GM12878 (cell line): ENCODE measurements around the gene SEC63. TPM values are rescaled to one million over a fixed set of nuclear protein-coding genes. Genes with fewer than 3 reads are reported as not detected.

ENCODE experiments used
- ATAC-seq: fragments of 200-7000 bp; cut with Tn5 transposase; 3 replicates; pipeline ENCODE4 v1.9.1; 2020; ENCODE audit warnings: mild to moderate bottlenecking, moderate library complexity
- BruUV-seq: library from RNA; stranded (reverse); fragments of 400-500 nt; replicated peaks from 2 replicates; lab custom pipeline; 2021; lab: Mats Ljungman, UMichigan
- CTCF ChIA-PET: fragments of 300-600 bp; sonication (Branson Sonifier 250); formaldehyde crosslinking; extraction: SDS; loops from one replicate; lab custom pipeline; 2021; ENCODE audit warnings: inconsistent platforms; lab: Yijun Ruan, JAX
- POLR2A ChIA-PET: fragments of 350-600 bp; formaldehyde crosslinking; extraction: SDS; loops from one replicate; lab custom pipeline; 2021; ENCODE audit warnings: inconsistent platforms; lab: Charles Lee
- RAD21 ChIA-PET: fragments of 300-600 bp; sonication (Branson Sonifier 250); formaldehyde crosslinking; loops from one replicate; lab custom pipeline; 2023; ENCODE audit warnings: antibody characterized with exemption; ENCODE audit not compliant: unreplicated experiment; lab: Charles Lee
- SMC1A ChIA-PET: fragments of 300-600 bp; sonication (Branson Sonifier 250); formaldehyde crosslinking; loops from one replicate; lab custom pipeline; 2023; ENCODE audit not compliant: unreplicated experiment, uncharacterized antibody; lab: Charles Lee
- DNase-seq: peaks from one replicate; pipeline ENCODE4 v3.0.0-alpha.2; 2011; ENCODE audit warnings: low read depth, low spot score
- FAIRE-seq: peaks from 3 replicates; lab custom pipeline; 2011; peaks lifted over from hg19 to GRCh38; lab: Jason Lieb, UNC
- H2AFZ ChIP-seq: 2 replicates; pipeline ENCODE4 v1.6.0; 2011; ENCODE audit warnings: low read depth, low read length, control low read depth; ENCODE audit not compliant: control insufficient read depth
- H3K27ac ChIP-seq: 2 replicates; pipeline ENCODE4 v1.5.1; 2011; ENCODE audit warnings: control low read depth; ENCODE audit not compliant: control insufficient read depth, insufficient read depth
- H3K27me3 ChIP-seq, 2 experiments: replicated peaks in 1 of 2; 2 replicates each; pipeline versions ENCODE4 v1.6.0 to v1.6.1; 2011; ENCODE audit warnings: low read length in 1 of 2; ENCODE audit not compliant: control insufficient read depth in 2 of 2, insufficient read depth in 2 of 2
- H3K36me3 ChIP-seq, 2 experiments: 2 replicates each; pipeline ENCODE4 v1.5.1; 2011; ENCODE audit warnings: low read length in 1 of 2; ENCODE audit not compliant: control insufficient read depth in 2 of 2, insufficient read depth in 2 of 2
- H3K4me1 ChIP-seq: 2 replicates; pipeline ENCODE4 v1.6.1; 2011; ENCODE audit warnings: mild to moderate bottlenecking, low read length, moderate library complexity, mixed read lengths; ENCODE audit not compliant: control insufficient read depth, insufficient read depth
- H3K4me2 ChIP-seq: 2 replicates; pipeline ENCODE4 v1.6.0; 2011; ENCODE audit warnings: control low read depth; ENCODE audit not compliant: control insufficient read depth, insufficient read depth
- H3K4me3 ChIP-seq: fragments of 200-600 bp; sonication (generic); 2 replicates; pipeline ENCODE4 v1.5.1; 2016
- H3K79me2 ChIP-seq: 2 replicates; pipeline ENCODE4 v1.6.0; 2011; ENCODE audit warnings: low read length; ENCODE audit not compliant: control insufficient read depth, insufficient read depth
- H3K9ac ChIP-seq: 2 replicates; pipeline ENCODE4 v1.8.0; 2011; ENCODE audit warnings: low read length, control low read depth, mixed read lengths; ENCODE audit not compliant: control insufficient read depth, insufficient read depth
- H3K9me3 ChIP-seq: replicated peaks from 3 replicates; pipeline ENCODE4 v1.5.1; 2011; ENCODE audit warnings: mild to moderate bottlenecking, low read length; ENCODE audit not compliant: control insufficient read depth, insufficient read depth
- H4K20me1 ChIP-seq: 2 replicates; pipeline ENCODE4 v1.6.0; 2011; ENCODE audit not compliant: control insufficient read depth, insufficient read depth
- ASH2L ChIP-seq: fragments of 300-600, 200-600 bp; sonication (generic); IDR thresholded peaks from 2 replicates; pipeline ENCODE4 v1.6.1; 2017; ENCODE audit warnings: low read depth, mild to moderate bottlenecking, borderline replicate concordance
- POLR2AphosphoS5 ChIP-seq: IDR thresholded peaks from 2 replicates; pipeline ENCODE4 v1.6.1; 2011; ENCODE audit warnings: mild to moderate bottlenecking, low read length, inconsistent platforms
- SMAD1 ChIP-seq: fragments of 450-650 bp; IDR thresholded peaks from 2 replicates; pipeline ENCODE4 v1.6.1; 2018; ENCODE audit warnings: mild to moderate bottlenecking, low read depth; ENCODE audit not compliant: partially characterized antibody
- WGBS: methylation state at CpG from one replicate; pipeline ENCODE4 v1.1.6; 2016; ENCODE audit warnings: low lambda C conversion rate; ENCODE audit not compliant: insufficient replicate concordance, insufficient coverage; ENCODE audit errors: missing lambda C conversion rate; 5-methylcytosine and 5-hydroxymethylcytosine counted together
- in situ Hi-C: fragments of 300-500 bp; cut with MboI; formaldehyde crosslinking; loops from 9 replicates; pipeline ENCODE4 v1.14.3; 2018; ENCODE audit warnings: mixed read lengths
- intact Hi-C: fragments of 100-400 bp; cut with micrococcal nuclease; formaldehyde crosslinking; loops from one replicate; pipeline ENCODE4 v1.14.2; 2022; ENCODE audit not compliant: unreplicated experiment
- polyA plus RNA-seq, 11 experiments: library from polyadenylated mRNA; depleted of rRNA in 4 of 11; unstranded in 6 of 11; stranded (reverse) in 5 of 11; fragments of >200 nt; fragmentation: Nextera tagmentation in 4 of 11; fragmentation: Illumina TruSeq in 1 of 11; extraction: Ambion mirVana in 4 of 11; extraction: Trizol in 1 of 11; gene quantifications; 1 replicate in 1 of 11; 2 replicates in 10 of 11; pipeline versions ENCODE4 v1.2.1 to v1.2.3, GENCODE V29; 2011 to 2016; ENCODE audit warnings: inconsistent platforms in 2 of 11, missing spikeins in 2 of 11, low read depth in 1 of 11
- total RNA-seq, 4 experiments: library from RNA; depleted of rRNA in 3 of 4; stranded (reverse); fragments of >200 nt in 3 of 4; fragmentation: Illumina TruSeq in 1 of 4; extraction: Trizol in 1 of 4; gene quantifications; 2 replicates each; pipeline versions ENCODE4 v1.2.1 to v1.2.3, GENCODE V29; 2013 to 2021
- TF ChIP-seq, protein P1 (sequence below): fragments of 450-650 bp; IDR thresholded peaks from 2 replicates; pipeline ENCODE4 v1.6.1; 2017; ENCODE audit warnings: mild to moderate bottlenecking, moderate library complexity
- TF ChIP-seq, protein P2 (sequence below): fragments of 450-650 bp; formaldehyde crosslinking; IDR thresholded peaks from 2 replicates; pipeline ENCODE4 v1.4.0; 2020; ENCODE audit warnings: mild to moderate bottlenecking, moderate library complexity

The SEC63 gene
- total and polyA plus RNA-seq, 10 of the 15 experiments (the other 5 are each of a cell fraction or from before 2014, with no cell fraction given): 10.1 to 87.0 (median 34.3) TPM

DNA sequence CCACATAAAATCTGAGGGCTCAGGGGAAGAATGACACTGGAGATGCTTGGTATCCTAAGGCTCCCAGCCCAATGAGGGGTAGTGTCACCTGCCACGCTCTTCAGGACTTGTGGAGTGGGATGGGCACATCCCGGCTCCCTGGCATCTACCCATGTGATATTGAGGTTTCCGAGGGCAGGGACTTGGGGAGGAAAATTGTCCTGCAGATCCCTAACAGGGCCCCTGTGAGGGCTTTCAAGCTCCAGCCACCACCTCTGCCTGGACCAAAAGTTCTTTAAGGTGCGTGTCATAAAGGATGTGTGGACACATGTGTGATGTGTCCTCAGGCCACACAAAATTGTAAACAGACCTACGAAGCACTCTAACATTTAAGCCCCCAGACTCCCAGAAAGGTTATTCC lies 136.4 kb downstream of the SEC63 start (continued):
- TF ChIP-seq, protein P1, sequence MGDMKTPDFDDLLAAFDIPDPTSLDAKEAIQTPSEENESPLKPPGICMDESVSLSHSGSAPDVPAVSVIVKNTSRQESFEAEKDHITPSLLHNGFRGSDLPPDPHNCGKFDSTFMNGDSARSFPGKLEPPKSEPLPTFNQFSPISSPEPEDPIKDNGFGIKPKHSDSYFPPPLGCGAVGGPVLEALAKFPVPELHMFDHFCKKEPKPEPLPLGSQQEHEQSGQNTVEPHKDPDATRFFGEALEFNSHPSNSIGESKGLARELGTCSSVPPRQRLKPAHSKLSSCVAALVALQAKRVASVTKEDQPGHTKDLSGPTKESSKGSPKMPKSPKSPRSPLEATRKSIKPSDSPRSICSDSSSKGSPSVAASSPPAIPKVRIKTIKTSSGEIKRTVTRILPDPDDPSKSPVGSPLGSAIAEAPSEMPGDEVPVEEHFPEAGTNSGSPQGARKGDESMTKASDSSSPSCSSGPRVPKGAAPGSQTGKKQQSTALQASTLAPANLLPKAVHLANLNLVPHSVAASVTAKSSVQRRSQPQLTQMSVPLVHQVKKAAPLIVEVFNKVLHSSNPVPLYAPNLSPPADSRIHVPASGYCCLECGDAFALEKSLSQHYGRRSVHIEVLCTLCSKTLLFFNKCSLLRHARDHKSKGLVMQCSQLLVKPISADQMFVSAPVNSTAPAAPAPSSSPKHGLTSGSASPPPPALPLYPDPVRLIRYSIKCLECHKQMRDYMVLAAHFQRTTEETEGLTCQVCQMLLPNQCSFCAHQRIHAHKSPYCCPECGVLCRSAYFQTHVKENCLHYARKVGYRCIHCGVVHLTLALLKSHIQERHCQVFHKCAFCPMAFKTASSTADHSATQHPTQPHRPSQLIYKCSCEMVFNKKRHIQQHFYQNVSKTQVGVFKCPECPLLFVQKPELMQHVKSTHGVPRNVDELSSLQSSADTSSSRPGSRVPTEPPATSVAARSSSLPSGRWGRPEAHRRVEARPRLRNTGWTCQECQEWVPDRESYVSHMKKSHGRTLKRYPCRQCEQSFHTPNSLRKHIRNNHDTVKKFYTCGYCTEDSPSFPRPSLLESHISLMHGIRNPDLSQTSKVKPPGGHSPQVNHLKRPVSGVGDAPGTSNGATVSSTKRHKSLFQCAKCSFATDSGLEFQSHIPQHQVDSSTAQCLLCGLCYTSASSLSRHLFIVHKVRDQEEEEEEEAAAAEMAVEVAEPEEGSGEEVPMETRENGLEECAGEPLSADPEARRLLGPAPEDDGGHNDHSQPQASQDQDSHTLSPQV: no peak
- no peak for TF ChIP-seq ASH2L
- no peak for TF ChIP-seq SMAD1
- no peak for TF ChIP-seq POLR2AphosphoS5

DNA sequence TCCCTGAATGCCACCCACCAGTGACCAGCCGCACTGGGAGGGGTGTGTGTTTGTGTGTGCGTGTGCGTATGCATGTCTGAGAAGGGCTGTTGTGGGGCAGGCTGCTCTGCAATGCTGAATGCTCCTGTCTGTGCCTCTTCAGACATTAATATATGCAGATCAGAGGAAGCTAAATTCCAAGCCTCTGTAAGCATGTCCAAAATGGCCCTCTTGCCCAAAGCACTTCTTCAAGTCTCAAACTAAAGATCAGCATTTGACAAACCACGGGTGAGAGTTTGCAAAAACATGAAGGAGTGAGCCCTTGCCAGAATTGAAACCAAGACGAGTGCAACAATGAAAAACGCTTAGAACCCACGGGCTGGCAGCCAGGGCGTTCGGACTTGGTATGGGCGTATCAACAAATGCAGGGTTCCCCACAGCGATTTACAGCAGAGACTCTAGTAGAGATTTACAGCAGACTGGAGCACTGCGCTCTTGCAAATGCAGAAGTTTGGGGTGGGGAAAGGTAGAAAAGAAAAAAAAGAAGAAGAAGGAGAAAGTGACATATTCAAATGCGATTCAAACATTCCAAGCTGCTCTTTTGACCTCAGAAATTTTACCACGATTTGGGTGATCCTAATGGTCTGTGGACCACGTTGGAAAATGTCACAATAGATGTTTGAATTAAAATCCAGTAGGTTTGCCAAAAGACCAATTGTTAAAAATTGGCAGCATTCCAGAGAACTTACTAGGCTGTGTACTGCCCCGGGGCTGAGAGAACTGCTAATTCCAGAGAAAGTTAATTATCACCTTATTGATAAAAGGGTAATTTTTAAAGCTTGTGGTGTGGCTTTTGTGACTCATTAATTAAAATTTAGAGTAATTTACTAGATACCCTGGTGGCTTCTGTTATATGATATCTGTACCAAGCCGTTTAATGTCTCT lies 137.4 kb downstream of the SEC63 start:
- Histone ChIP-seq H3K36me3 (no peaks in the 10 kb centered on the region), H3K4me3 (no peak overlapping the region), H3K79me2 (no peaks in the 10 kb centered on the region), H3K4me2 (no peak overlapping the region), H3K27ac (no peak overlapping the region), H3K4me1 (peaks cover 9% of the 10 kb centered on the region), H3K9ac (no peak overlapping the region), H4K20me1 (no peaks in the 10 kb centered on the region), H3K9me3 (no peaks in the 10 kb centered on the region), H3K27me3 (peaks cover 0 to 12% of the 10 kb centered on the region in 2 experiments; a peak in 3 of 4 replicates), H2AFZ (no peak overlapping the region)
- SMC1A ChIA-PET: interaction anchor here (1.2 to 1.5 kb wide), 3 partner anchors 11 to 117 kb away, joined by 3 to 4 read pairs (median 3); no protein-coding TSS in a partner anchor
- CTCF ChIA-PET: no interaction called here
- FAIRE-seq (no peak), DNase-seq (no peak), ATAC-seq (no peak)
- POLR2A ChIA-PET: interaction anchor here (0.5 kb wide), 1 partner anchor 47 kb away, joined by 3 read pairs; no protein-coding TSS in a partner anchor
- intact Hi-C loops (no loop called here), in situ Hi-C loops (no loop called here)
- WGBS: 26% methylated on average over 17 of the region's 17 CpGs
- RAD21 ChIA-PET: no interaction called here
- TF ChIP-seq, protein P2, sequence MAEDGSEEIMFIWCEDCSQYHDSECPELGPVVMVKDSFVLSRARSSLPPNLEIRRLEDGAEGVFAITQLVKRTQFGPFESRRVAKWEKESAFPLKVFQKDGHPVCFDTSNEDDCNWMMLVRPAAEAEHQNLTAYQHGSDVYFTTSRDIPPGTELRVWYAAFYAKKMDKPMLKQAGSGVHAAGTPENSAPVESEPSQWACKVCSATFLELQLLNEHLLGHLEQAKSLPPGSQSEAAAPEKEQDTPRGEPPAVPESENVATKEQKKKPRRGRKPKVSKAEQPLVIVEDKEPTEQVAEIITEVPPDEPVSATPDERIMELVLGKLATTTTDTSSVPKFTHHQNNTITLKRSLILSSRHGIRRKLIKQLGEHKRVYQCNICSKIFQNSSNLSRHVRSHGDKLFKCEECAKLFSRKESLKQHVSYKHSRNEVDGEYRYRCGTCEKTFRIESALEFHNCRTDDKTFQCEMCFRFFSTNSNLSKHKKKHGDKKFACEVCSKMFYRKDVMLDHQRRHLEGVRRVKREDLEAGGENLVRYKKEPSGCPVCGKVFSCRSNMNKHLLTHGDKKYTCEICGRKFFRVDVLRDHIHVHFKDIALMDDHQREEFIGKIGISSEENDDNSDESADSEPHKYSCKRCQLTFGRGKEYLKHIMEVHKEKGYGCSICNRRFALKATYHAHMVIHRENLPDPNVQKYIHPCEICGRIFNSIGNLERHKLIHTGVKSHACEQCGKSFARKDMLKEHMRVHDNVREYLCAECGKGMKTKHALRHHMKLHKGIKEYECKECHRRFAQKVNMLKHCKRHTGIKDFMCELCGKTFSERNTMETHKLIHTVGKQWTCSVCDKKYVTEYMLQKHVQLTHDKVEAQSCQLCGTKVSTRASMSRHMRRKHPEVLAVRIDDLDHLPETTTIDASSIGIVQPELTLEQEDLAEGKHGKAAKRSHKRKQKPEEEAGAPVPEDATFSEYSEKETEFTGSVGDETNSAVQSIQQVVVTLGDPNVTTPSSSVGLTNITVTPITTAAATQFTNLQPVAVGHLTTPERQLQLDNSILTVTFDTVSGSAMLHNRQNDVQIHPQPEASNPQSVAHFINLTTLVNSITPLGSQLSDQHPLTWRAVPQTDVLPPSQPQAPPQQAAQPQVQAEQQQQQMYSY (CRISPR knock-in tag): no peak
- BruUV-seq: no TSS peak
